ENCODE measurements around the gene FANCC. TPM values are rescaled to one million over a fixed set of nuclear protein-coding genes. Genes with fewer than 3 reads are reported as not detected.

The FANCC gene
- polyA plus RNA-seq, 1 of the 3 experiments (the other 2 are of a cell fraction), result 3.5 TPM

GRCh38 chr9:95333426-95333825, 15.9 kb upstream of the FANCC start:
- TF ChIP-seq FOXJ3 (CRISPR knock-in tag; IDR thresholded peaks at IDR 0.05) (no peak), ELF1 (IDR thresholded peaks at IDR 0.05) (no peak), TAF1 (IDR thresholded peaks at IDR 0.05; ENCODE audit: borderline replicate concordance, low read depth, low read length) (no peak), YY1 (IDR thresholded peaks at IDR 0.05; ENCODE audit: low read depth) (no peak), POLR2AphosphoS5 (IDR thresholded peaks at IDR 0.05; ENCODE audit: low read depth, low read length) (no peak), SMC3 (IDR thresholded peaks at IDR 0.05; ENCODE audit: low read depth, low read length) (no peak), FOXM1 (IDR thresholded peaks at IDR 0.05; ENCODE audit: low read depth) (no peak), IRF3 (IDR thresholded peaks at IDR 0.05; ENCODE audit: low read depth, low read length) (no peak), FOSL2 (IDR thresholded peaks at IDR 0.05; ENCODE audit: borderline replicate concordance, low read depth) (no peak), JUND (IDR thresholded peaks at IDR 0.05) (no peak), GABPA (IDR thresholded peaks at IDR 0.05; ENCODE audit: low read depth) (no peak), MEF2A (IDR thresholded peaks at IDR 0.05; ENCODE audit: borderline replicate concordance, low read depth) (no peak), ZBTB33 (IDR thresholded peaks at IDR 0.05; ENCODE audit: borderline replicate concordance, low read depth) (no peak), USF1 (IDR thresholded peaks at IDR 0.05; ENCODE audit: borderline replicate concordance, low read depth) (no peak), PBX3 (IDR thresholded peaks at IDR 0.05) (no peak), CHD2 (IDR thresholded peaks at IDR 0.05; ENCODE audit: low read length, partially characterized antibody) (no peak)
- Histone ChIP-seq H3K4me2 (no peak overlapping the region), H3K27me3 (ENCODE audit: insufficient read depth) (no peaks in the 10 kb centered on the region), H4K20me1 (ENCODE audit: insufficient read depth) (no peaks in the 10 kb centered on the region), H3K9me3 (peaks cover 3% of the 10 kb centered on the region; the same call in 1 of the 2 replicates), H3K4me1 (ENCODE audit: control insufficient read depth in 1 of 2, insufficient read depth in 2 of 2, low read depth in 1 of 2, low read length in 1 of 2) (no peaks in the 10 kb centered on the region), H3K36me3 (replicated peaks in 1 of 2; ENCODE audit: control insufficient read depth in 1 of 2, insufficient read depth in 2 of 2, low read length in 1 of 2) (no peaks in the 10 kb centered on the region), H3K27ac (ENCODE audit: low read depth in 2 of 2, low read length in 1 of 2) (no peak overlapping the region), H3K4me3 (ENCODE audit: low read depth in 2 of 2, low read length in 1 of 2) (no peak overlapping the region), H2AFZ (ENCODE audit: low read depth) (no peak overlapping the region), H3K9me2 (no peaks in the 10 kb centered on the region), H3F3A (replicated peaks; ENCODE audit: insufficient read depth) (no peaks in the 10 kb centered on the region), H3K9ac (no peak overlapping the region), H3K79me2 (ENCODE audit: insufficient read depth) (no peaks in the 10 kb centered on the region)
- 50% methylated on average over 2 of the region's 2 CpGs for WGBS (ENCODE audit: low lambda C conversion rate)
- ChIA-PET CTCF (no interaction called here), POLR2A (no interaction called here)
- no peak for DNase-seq
